Liver (tissue), 9 donors: ENCODE results near the gene QRICH1. TPM values are rescaled to one million over a fixed set of nuclear protein-coding genes. Genes with fewer than 3 reads are reported as not detected.

Experiments used
- DNase-seq: peaks from one replicate; pipeline ENCODE4 v3.0.0-alpha.2; 2017; ENCODE audit warnings: low spot score
- H3K27ac ChIP-seq, 2 donors: one replicate each; pipeline ENCODE4 v1.7.0; 2013; ENCODE audit warnings: inconsistent platforms in 2 of 2, low read length in 2 of 2, control low read depth in 1 of 2, low read depth in 1 of 2, mild to moderate bottlenecking in 1 of 2
- H3K27me3 ChIP-seq, 4 donors: one replicate each; pipeline versions ENCODE4 v1.6.1 to v1.7.0; 2013; ENCODE audit warnings: low read length in 3 of 4, inconsistent platforms in 1 of 4, mild to moderate bottlenecking in 1 of 4, moderate library complexity in 1 of 4; ENCODE audit not compliant: control insufficient read depth in 4 of 4, insufficient read depth in 4 of 4
- H3K36me3 ChIP-seq, 4 donors: one replicate each; pipeline versions ENCODE4 v1.6.1 to v1.7.0; 2013; ENCODE audit warnings: low read length in 3 of 4, mild to moderate bottlenecking in 3 of 4, low read depth in 1 of 4, moderate library complexity in 1 of 4; ENCODE audit not compliant: control insufficient read depth in 4 of 4, insufficient read depth in 3 of 4
- H3K4me1 ChIP-seq, 4 donors: one replicate each; pipeline versions ENCODE4 v1.6.1 to v1.7.0; 2013; ENCODE audit warnings: low read length in 3 of 4, mild to moderate bottlenecking in 3 of 4, moderate library complexity in 1 of 4; ENCODE audit not compliant: control insufficient read depth in 4 of 4, insufficient read depth in 4 of 4
- H3K4me3 ChIP-seq, 3 donors: one replicate each; pipeline versions ENCODE4 v1.6.1 to v1.7.0; 2013; ENCODE audit warnings: low read length in 3 of 3, control low read depth in 1 of 3, low read depth in 1 of 3, mild to moderate bottlenecking in 1 of 3
- H3K9ac ChIP-seq, 2 donors: one replicate each; pipeline ENCODE4 v1.7.0; 2013; ENCODE audit warnings: low read length in 2 of 2, mild to moderate bottlenecking in 2 of 2, moderate library complexity in 2 of 2, control low read depth in 1 of 2, low read depth in 1 of 2
- H3K9me3 ChIP-seq, 4 donors: one replicate each; pipeline versions ENCODE4 v1.6.1 to v1.7.0; 2013; ENCODE audit warnings: low read length in 3 of 4; ENCODE audit not compliant: control insufficient read depth in 4 of 4
- EGR1 ChIP-seq, 2 donors: IDR thresholded peaks; 2 replicates each; pipeline ENCODE4 v1.6.1; 2016 to 2018; ENCODE audit warnings: antibody characterized with exemption in 2 of 2, low read depth in 2 of 2
- FOXA1 ChIP-seq: IDR thresholded peaks from 2 replicates; pipeline ENCODE4 v1.6.1; 2016; ENCODE audit warnings: antibody characterized with exemption
- FOXA2 ChIP-seq: IDR thresholded peaks from 2 replicates; pipeline ENCODE4 v1.6.1; 2016; ENCODE audit warnings: antibody characterized with exemption
- GABPA ChIP-seq, 2 donors: IDR thresholded peaks in 1 of 2; conservative IDR thresholded peaks in 1 of 2; 2 replicates each; pipeline ENCODE4 v1.6.1; 2016; ENCODE audit warnings: antibody characterized with exemption in 2 of 2, mild to moderate bottlenecking in 1 of 2, moderate library complexity in 1 of 2
- HNF4A ChIP-seq, 2 donors: conservative IDR thresholded peaks; 2 replicates each; pipeline ENCODE4 v1.6.1; 2016; ENCODE audit warnings: antibody characterized with exemption in 2 of 2, mild to moderate bottlenecking in 2 of 2
- JUND ChIP-seq, 2 donors: IDR thresholded peaks; 2 replicates each; pipeline ENCODE4 v1.6.1; 2016; ENCODE audit warnings: antibody characterized with exemption in 2 of 2
- NR2F2 ChIP-seq: IDR thresholded peaks from 2 replicates; pipeline ENCODE4 v1.6.1; 2016; ENCODE audit warnings: antibody characterized with exemption
- RAD21 ChIP-seq, 2 donors: IDR thresholded peaks; 2 replicates each; pipeline ENCODE4 v1.6.1; 2016; ENCODE audit warnings: antibody characterized with exemption in 2 of 2, mild to moderate bottlenecking in 2 of 2
- SP1 ChIP-seq: IDR thresholded peaks from 2 replicates; pipeline ENCODE4 v1.6.1; 2018; ENCODE audit warnings: antibody characterized with exemption, mild to moderate bottlenecking
- TAF1 ChIP-seq: conservative IDR thresholded peaks from 2 replicates; pipeline ENCODE4 v1.6.1; 2016; ENCODE audit warnings: antibody characterized with exemption, mild to moderate bottlenecking
- YY1 ChIP-seq: IDR thresholded peaks from 2 replicates; pipeline ENCODE4 v1.6.1; 2016; ENCODE audit warnings: antibody characterized with exemption, mild to moderate bottlenecking
- WGBS: extraction: QIAGEN DNeasy Blood & Tissue Kit; methylation state at CpG from one replicate; pipeline ENCODE4 v1.1.7; 2013; 5-methylcytosine and 5-hydroxymethylcytosine counted together
- polyA plus RNA-seq, 2 donors: library from polyadenylated mRNA; stranded (reverse) in 1 of 2; unstranded in 1 of 2; fragments of 200-250 nt in 1 of 2; fragments of >200 nt in 1 of 2; fragmentation: Nextera tagmentation in 1 of 2; extraction: Ambion mirVana in 1 of 2; gene quantifications; one replicate each; pipeline versions ENCODE4 v1.2.1 to v1.2.3, GENCODE V29; 2013 to 2015
- total RNA-seq, 2 donors: library from RNA; depleted of rRNA; stranded (reverse); fragments of >200 nt; gene quantifications; one replicate each; pipeline ENCODE4 v1.2.3, GENCODE V29; 2014
- TF ChIP-seq, protein P1 (sequence below): fragments of 150-350 bp; IDR thresholded peaks from 2 replicates; pipeline ENCODE4 v1.5.1; 2017; ENCODE audit warnings: improper control_type of control experiment, low read depth, low read length; ENCODE audit not compliant: missing input control
- TF ChIP-seq, protein P2 (sequence below): IDR thresholded peaks from 2 replicates; pipeline ENCODE4 v1.6.1; 2016; ENCODE audit warnings: antibody characterized with exemption
- TF ChIP-seq, protein P3 (sequence below): IDR thresholded peaks from 2 replicates; pipeline ENCODE4 v1.6.1; 2016; ENCODE audit warnings: antibody characterized with exemption
- TF ChIP-seq, protein P4 (sequence below): IDR thresholded peaks from 2 replicates; pipeline ENCODE4 v1.6.1; 2016; ENCODE audit warnings: antibody characterized with exemption
- donor health status: healthy.
- donor health status: healthy.
- donor health status: healthy.
- donor health status: healthy.
- donor health status: healthy.

The QRICH1 gene
- total and polyA plus RNA-seq, 4 donors, result 17.3 to 35.1 (median 25.7) TPM

DNA sequence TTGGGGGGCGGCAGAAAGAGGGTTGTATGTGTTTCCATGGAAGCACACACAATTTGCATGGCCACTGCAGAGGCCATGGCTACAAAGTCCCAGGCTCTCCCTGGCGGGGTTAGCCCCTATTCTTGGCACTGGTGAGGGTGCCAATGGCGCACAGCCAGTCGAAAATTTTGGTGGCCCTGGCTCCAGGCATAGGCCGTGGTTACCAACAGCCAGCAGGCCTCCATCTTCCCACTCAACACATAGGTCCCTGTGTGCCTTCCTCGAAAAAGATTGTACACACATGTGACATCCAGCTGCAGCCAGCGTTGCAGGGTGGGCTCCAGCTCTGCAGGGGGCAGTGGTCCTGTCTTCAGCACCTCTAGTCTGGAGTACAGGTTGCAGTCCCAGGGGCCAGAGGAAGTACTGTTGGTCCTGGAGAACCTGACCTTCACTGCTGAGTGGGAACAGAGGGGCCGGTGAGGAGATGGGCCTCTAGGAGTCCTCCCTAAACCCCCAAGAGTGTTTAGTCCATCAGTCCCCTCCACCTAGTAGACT lies 96.7 kb downstream of the QRICH1 start:
- no peaks in the 10 kb centered on the region for H3K4me1 ChIP-seq
- DNase-seq, result no peak

DNA sequence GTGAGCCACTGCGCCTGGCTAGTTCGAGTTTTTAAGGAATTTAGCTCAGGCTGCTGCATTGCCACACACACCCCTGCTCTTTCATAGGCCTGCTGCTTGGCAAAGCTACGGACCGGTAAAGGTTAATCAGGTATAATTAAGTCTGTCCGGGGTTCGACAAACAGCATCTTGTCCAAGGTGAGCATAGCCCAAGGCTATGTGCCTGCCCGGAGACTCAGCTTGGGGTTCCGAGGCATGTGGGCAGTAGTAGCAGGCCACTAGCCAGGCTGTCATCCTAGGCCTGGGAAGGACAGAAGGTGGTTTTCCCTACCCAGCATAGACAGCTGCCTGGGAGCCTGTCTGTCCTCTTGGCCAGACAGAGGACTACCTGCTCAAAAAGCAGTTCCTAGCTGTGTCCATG lies 97.2 kb downstream of the QRICH1 start:
- Histone ChIP-seq H3K27ac (no peak overlapping the region), H3K9ac (no peak overlapping the region), H3K27me3 (no peaks in the 10 kb centered on the region), H3K4me1 (peaks cover 0 to under 1% (median 0%) of the 10 kb centered on the region in 4 donors), H3K4me3 (no peak overlapping the region), H3K36me3 (peaks cover 0 to 4% (median 0%) of the 10 kb centered on the region in 4 donors), H3K9me3 (no peaks in the 10 kb centered on the region)
- DNase-seq, result no peak
- no peak for TF ChIP-seq FOXA2
- TF ChIP-seq, protein P1, sequence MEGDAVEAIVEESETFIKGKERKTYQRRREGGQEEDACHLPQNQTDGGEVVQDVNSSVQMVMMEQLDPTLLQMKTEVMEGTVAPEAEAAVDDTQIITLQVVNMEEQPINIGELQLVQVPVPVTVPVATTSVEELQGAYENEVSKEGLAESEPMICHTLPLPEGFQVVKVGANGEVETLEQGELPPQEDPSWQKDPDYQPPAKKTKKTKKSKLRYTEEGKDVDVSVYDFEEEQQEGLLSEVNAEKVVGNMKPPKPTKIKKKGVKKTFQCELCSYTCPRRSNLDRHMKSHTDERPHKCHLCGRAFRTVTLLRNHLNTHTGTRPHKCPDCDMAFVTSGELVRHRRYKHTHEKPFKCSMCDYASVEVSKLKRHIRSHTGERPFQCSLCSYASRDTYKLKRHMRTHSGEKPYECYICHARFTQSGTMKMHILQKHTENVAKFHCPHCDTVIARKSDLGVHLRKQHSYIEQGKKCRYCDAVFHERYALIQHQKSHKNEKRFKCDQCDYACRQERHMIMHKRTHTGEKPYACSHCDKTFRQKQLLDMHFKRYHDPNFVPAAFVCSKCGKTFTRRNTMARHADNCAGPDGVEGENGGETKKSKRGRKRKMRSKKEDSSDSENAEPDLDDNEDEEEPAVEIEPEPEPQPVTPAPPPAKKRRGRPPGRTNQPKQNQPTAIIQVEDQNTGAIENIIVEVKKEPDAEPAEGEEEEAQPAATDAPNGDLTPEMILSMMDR, result no peak
- TF ChIP-seq, protein P2, sequence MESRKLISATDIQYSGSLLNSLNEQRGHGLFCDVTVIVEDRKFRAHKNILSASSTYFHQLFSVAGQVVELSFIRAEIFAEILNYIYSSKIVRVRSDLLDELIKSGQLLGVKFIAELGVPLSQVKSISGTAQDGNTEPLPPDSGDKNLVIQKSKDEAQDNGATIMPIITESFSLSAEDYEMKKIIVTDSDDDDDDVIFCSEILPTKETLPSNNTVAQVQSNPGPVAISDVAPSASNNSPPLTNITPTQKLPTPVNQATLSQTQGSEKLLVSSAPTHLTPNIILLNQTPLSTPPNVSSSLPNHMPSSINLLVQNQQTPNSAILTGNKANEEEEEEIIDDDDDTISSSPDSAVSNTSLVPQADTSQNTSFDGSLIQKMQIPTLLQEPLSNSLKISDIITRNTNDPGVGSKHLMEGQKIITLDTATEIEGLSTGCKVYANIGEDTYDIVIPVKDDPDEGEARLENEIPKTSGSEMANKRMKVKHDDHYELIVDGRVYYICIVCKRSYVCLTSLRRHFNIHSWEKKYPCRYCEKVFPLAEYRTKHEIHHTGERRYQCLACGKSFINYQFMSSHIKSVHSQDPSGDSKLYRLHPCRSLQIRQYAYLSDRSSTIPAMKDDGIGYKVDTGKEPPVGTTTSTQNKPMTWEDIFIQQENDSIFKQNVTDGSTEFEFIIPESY, result no peak
- no peak for TF ChIP-seq EGR1 (IDR thresholded peaks at IDR 0.05; ENCODE audit: low read depth in 2 of 2)
- no peak for TF ChIP-seq NR2F2
- no peak for TF ChIP-seq FOXA1
- TF ChIP-seq RAD21 (IDR thresholded peaks at IDR 0.05), result no peak
- TF ChIP-seq TAF1, result no peak
- 98% methylated on average over 8 of the region's 8 CpGs for WGBS

More for the DNA sequence above, 96.7 kb downstream of the QRICH1 start:
- WGBS, result 93% methylated on average over 8 of the region's 8 CpGs
- H3K4me3 ChIP-seq, result no peak overlapping the region
- no peak for TF ChIP-seq GABPA (IDR thresholded peaks at IDR 0.05 in 1 of 2, conservative IDR thresholded peaks at IDR 0.05 in 1 of 2)
- TF ChIP-seq HNF4A (conservative IDR thresholded peaks at IDR 0.05), result no peak
- TF ChIP-seq, protein P2, result no peak
- TF ChIP-seq SP1, result no peak
- TF ChIP-seq NR2F2, result no peak
- TF ChIP-seq, protein P3, sequence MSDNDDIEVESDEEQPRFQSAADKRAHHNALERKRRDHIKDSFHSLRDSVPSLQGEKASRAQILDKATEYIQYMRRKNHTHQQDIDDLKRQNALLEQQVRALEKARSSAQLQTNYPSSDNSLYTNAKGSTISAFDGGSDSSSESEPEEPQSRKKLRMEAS, result no peak
- TF ChIP-seq RAD21 (IDR thresholded peaks at IDR 0.05), result no peak
- TF ChIP-seq, protein P1, result no peak
- no peak for TF ChIP-seq JUND (IDR thresholded peaks at IDR 0.05)
- TF ChIP-seq, protein P4, sequence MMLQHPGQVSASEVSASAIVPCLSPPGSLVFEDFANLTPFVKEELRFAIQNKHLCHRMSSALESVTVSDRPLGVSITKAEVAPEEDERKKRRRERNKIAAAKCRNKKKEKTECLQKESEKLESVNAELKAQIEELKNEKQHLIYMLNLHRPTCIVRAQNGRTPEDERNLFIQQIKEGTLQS, result no peak
- TF ChIP-seq YY1, result no peak
- H3K36me3 ChIP-seq, result peaks cover 0 to 4% (median 0%) of the 10 kb centered on the region in 4 donors
- no peak overlapping the region for H3K27ac ChIP-seq
- no peak overlapping the region for H3K9ac ChIP-seq
- no peaks in the 10 kb centered on the region for H3K27me3 ChIP-seq
- no peaks in the 10 kb centered on the region for H3K9me3 ChIP-seq
